Fibroblast of villous mesenchyme (primary cell): ENCODE data around the gene ZBTB20. TPM values are rescaled to one million over a fixed set of nuclear protein-coding genes. Genes with fewer than 3 reads are reported as not detected.

Experiments used
- DNase-seq: peaks from one replicate; pipeline ENCODE4 v3.0.0-alpha.2; 2010; ENCODE audit warnings: low read depth
- H3K4me3 ChIP-seq: 2 replicates; pipeline ENCODE4 v1.5.1; 2011; ENCODE audit warnings: low read depth, mild to moderate bottlenecking, low read length
- total RNA-seq: library from RNA; depleted of rRNA; stranded (reverse); fragments of >200 nt; gene quantifications from 2 replicates; pipeline ENCODE4 v1.2.3, GENCODE V29; 2012
- TF ChIP-seq, protein P1 (sequence below): IDR thresholded peaks from 2 replicates; pipeline ENCODE4 v1.5.1; 2012; ENCODE audit warnings: low read depth, mild to moderate bottlenecking, low read length; ENCODE audit not compliant: insufficient read depth

ZBTB20 gene
- total RNA-seq, 1 donor: 28.1 TPM

DNA sequence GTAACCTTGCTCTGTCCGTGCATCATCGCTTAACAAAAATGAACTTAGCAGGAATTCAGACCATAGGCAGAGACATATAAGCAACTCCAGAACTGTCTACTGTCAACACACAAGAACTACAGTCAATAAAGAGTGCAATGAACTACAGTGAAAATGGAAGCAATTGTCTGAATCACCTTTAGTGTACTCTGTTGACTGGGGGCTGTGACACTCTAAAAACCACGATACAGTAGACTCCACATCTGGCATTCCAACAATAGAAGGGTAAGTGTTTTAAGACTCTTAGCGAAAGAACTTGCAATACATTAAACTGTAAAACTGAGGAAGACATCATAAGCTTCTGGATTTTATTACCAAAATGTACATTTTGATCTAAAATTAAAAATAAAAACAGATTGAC is 347.3 kb downstream of the ZBTB20 start:
- TF ChIP-seq, protein P1, sequence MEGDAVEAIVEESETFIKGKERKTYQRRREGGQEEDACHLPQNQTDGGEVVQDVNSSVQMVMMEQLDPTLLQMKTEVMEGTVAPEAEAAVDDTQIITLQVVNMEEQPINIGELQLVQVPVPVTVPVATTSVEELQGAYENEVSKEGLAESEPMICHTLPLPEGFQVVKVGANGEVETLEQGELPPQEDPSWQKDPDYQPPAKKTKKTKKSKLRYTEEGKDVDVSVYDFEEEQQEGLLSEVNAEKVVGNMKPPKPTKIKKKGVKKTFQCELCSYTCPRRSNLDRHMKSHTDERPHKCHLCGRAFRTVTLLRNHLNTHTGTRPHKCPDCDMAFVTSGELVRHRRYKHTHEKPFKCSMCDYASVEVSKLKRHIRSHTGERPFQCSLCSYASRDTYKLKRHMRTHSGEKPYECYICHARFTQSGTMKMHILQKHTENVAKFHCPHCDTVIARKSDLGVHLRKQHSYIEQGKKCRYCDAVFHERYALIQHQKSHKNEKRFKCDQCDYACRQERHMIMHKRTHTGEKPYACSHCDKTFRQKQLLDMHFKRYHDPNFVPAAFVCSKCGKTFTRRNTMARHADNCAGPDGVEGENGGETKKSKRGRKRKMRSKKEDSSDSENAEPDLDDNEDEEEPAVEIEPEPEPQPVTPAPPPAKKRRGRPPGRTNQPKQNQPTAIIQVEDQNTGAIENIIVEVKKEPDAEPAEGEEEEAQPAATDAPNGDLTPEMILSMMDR: no peak
- DNase-seq: no peak
- H3K4me3 ChIP-seq: no peak overlapping the region

- H3K4me3 ChIP-seq: no peak overlapping the region
- no peak for DNase-seq
- TF ChIP-seq, protein P1: no peak
Observed at GRCh38 chr3:114796796-114797195, 350.3 kb downstream of the ZBTB20 start.

DNA sequence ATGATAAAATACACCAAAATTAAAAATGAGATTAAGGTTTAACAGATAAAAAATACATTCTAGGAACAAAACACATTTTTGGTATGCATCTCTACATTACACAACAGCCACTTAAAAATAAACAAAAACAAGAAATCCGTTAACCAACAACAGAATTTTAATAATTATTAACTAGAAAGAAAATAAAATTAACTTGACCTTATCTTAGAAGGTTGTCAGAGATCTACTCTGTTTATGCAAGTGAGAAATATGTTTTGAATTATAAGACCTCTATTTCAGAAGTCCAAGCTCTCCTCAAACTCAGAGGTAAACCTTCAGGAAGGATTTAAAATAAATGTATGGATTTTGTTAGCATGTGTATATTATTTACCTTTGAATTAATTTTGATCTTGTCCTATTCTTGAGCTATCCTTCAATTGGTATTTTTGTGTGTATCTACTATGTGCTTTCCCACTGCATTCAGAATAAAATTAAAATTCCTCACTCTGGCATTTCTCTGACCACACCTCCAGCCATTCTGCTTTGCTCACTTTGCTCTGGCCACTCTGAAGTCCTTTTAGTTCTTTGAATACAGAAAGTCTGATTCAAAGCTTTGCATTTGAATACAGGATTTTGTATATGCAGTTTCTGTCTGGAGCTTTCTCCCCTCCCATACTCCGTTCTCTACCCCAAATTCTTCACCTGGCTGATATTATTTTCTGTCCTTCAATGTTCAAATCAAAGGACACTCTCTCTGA is 352.0 kb downstream of the ZBTB20 start:
- H3K4me3 ChIP-seq: no peak overlapping the region
- TF ChIP-seq, protein P1: no peak

DNA sequence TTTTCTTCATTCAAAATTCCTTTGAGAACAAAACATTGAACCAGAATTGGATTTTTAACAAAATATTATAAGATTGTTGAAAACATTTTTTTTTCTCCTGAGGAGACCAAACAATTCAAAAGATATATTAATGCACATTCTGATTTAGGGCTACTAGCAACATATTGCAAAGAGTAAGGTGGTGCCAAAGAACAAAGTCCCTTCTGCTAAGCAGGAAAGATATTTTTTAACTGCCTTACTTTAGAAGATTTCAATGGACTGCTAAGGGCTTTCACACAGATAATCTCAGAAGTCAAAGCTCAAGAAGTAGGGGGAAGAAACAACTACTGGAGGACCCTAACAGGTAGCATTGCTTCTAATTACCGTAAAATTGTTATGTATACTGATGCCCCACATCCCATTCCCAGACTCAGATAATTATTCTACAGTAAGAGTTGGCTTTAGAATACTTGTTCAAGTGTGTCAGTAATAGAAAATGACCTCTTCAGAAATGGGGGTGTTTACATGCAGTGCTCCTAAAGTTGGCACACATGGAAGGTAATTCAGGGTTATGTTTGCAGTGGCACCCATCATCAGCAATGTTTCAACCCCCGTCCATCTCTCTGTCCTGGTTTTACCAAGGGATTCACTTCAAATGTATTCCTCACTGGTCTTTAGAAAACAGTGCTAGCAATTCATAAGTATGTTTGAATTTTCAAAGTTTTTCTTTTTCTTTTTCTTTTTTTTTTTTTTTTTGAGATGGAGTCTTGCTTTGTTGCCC is 354.7 kb downstream of the ZBTB20 start:
- no peak for DNase-seq
- TF ChIP-seq, protein P1: no peak

More for the DNA sequence above, 352.0 kb downstream of the ZBTB20 start:
- DNase-seq: no peak

DNA sequence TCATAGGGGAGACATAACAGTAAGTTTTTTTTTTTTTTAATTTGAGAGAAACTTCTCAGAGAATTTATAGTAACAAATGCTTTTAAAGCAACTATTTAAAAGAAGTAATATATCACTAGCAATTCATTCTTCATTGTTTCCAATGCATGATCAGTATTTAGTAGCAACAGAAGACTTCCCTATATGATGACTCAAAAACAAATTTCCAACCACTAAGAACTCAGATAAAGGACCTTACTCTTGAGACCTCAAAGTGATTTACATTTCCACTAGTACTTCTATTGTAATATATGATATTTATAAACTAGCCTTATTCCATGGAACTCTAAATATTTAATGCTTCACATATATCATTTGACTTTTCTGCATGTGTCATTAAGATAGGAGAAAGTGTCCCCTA is 356.3 kb downstream of the ZBTB20 start:
- DNase-seq: no peak
- TF ChIP-seq, protein P1: no peak
- no peak overlapping the region for H3K4me3 ChIP-seq

More for the DNA sequence above, 354.7 kb downstream of the ZBTB20 start:
- H3K4me3 ChIP-seq: no peak overlapping the region

- no peak overlapping the region for H3K4me3 ChIP-seq
- TF ChIP-seq, protein P1: no peak
- no peak for DNase-seq
Observed at GRCh38 chr3:114789803-114790202, 357.3 kb downstream of the ZBTB20 start.
